ENCODE results near the gene MMD2.

Gene MMD2

GRCh38 chr7:4868493-4868892 is 90.5 kb downstream of the MMD2 start:
- no peak for DNase-seq (ENCODE audit: low read depth)

GRCh38 chr7:4866528-4867496 is 92.2 kb downstream of the MMD2 start:
- no peak for DNase-seq (ENCODE audit: low read depth)

DNA sequence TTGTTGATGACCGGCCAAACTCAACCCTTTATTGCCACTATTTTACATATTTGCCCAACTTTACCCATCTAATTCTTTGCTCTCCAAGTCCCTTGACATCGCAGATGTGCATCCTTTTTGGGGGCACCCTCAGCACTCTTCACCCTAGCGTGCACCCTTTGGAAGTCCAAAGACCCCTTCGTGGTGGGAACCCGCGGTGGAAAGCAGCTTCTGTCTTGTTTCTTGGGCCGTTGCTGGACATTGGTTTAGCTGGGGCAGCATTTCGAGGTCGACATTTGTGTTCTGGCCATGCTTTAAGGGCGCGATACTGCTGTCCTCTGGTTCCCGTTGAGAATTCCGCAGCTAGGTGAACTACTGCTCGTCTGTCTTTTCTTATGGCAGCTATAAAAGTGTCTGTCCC is 96.8 kb downstream of the MMD2 start:
- no peak for DNase-seq (ENCODE audit: low read depth)

DNA sequence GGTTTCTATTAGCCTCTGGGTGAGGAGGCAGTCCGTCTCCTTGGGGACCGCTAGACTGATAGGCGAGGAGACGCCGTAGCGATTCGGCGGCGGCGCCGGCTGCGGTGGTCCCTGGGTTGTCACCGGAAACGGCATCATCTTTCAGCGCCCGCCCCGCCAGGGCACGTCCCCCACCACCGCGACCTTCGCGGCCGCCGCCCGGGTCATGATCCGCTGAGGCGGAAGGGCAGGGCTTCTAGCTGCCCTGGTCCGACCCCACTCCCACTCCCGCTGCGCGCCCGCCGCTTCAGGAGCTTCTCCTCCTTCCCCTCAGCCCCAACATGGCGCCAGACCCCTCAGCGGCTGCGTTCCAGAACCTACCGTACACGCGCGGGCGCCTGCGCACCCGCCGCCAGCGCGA is 97.3 kb downstream of the MMD2 start, which contains the start of gene PAPOLB:
Gene PAPOLB (minus strand): TSS at position 358 of the 400 bp plus-strand sequence. CDS start 220 bp downstream, at position 138.
- no peak for DNase-seq (ENCODE audit: low read depth)

GRCh38 chr7:4861227-4861626 is 97.8 kb downstream of the MMD2 start:
- no peak for DNase-seq (ENCODE audit: low read depth)

- DNase-seq (ENCODE audit: low read depth) = no peak
Observed at GRCh38 chr7:4857189-4857588, 101.8 kb downstream of the MMD2 start.

DNA sequence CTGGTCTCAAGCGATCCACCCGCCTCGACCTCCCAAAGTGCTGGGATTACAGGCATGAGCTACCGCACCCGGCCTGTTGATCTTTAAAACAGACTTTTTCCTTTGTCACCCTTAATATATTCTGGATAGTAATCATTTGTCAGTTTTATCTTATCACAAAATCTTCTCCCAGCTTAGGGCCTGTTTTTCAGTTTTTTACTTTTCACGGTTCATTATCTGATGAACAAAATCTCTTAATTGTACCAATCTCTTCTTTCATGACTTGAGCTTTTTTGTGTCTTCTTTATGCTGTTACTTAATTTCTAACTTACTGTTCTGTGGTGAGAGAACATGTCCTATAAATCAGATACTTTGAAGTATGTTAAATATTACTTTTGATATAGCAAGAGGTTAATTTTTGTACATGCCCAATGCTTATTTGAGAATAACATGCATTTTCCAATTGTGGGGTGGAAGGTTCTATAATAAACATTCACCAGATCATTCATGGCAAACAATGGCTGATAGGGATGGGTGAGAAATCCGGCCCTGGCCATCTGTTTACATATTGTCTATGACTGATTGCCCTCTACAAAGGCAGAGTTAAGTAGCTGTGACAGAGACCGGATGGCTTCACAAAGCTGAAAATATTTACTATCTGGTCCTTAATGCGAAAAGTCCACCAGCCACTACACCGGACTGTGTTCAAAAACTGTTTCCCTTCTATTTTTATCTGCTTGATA is 102.5 kb downstream of the MMD2 start:
- DNase-seq (ENCODE audit: low read depth) = no peak

Measured in ELR (cell line).